VCaP (cell line): ENCODE data around the gene NMT1.

ENCODE experiments used
- H3K27ac ChIP-seq: fragments of 450-650 bp; 2 replicates; pipeline ENCODE4 v1.5.1; 2017
- TF ChIP-seq, protein P1 (sequence below): fragments of 450-650 bp; conservative IDR thresholded peaks from 2 replicates; pipeline ENCODE4 v1.5.1; 2017; ENCODE audit warnings: mild to moderate bottlenecking, moderate library complexity

NMT1 gene

DNA sequence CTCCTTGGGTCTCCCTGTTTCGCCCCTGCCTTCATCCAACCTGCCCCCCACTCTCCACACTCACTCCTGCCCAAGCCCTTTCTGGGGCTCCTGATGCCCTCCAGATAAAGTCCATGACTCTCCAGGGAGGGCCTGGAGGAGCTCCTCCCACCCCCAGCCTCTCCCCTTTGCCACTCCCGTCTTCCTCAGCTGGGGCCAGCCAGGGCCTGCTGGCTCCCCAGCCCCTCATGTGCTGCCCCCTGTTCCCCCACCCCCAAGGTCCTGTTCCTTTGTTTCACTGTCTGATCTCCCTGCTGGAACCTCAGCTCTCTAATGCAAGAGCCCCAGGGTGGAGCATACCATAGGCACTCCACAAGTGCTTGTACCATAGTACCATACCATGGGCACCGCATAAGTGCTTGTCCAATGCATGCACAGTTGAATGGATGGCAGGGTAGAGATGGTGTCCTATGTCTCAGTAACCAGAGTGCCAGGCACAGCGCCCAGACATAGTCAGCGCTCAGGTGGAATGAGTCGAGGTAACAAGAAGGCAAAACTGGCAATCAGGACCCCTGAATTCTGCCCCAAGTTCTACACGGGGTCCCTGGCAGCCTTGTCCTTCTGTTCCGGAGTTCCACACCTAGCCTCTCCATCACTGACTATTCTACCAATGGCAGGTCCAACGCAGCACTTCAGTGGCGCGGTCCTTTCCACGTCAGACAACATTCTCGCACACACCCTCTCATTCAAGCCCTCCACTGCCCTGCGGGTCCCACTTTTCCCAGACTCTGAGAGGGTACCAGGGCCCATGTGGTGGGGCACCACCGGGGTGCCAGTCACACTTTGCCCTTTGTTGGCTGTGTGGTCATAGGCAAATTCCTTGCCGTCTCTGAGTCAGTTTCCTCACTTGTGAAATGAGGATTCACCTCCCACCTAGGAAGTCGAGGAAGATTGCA is 69.8 kb downstream of the NMT1 start:
- no peak overlapping the region for H3K27ac ChIP-seq
- TF ChIP-seq, protein P1, sequence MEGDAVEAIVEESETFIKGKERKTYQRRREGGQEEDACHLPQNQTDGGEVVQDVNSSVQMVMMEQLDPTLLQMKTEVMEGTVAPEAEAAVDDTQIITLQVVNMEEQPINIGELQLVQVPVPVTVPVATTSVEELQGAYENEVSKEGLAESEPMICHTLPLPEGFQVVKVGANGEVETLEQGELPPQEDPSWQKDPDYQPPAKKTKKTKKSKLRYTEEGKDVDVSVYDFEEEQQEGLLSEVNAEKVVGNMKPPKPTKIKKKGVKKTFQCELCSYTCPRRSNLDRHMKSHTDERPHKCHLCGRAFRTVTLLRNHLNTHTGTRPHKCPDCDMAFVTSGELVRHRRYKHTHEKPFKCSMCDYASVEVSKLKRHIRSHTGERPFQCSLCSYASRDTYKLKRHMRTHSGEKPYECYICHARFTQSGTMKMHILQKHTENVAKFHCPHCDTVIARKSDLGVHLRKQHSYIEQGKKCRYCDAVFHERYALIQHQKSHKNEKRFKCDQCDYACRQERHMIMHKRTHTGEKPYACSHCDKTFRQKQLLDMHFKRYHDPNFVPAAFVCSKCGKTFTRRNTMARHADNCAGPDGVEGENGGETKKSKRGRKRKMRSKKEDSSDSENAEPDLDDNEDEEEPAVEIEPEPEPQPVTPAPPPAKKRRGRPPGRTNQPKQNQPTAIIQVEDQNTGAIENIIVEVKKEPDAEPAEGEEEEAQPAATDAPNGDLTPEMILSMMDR, result no peak

DNA sequence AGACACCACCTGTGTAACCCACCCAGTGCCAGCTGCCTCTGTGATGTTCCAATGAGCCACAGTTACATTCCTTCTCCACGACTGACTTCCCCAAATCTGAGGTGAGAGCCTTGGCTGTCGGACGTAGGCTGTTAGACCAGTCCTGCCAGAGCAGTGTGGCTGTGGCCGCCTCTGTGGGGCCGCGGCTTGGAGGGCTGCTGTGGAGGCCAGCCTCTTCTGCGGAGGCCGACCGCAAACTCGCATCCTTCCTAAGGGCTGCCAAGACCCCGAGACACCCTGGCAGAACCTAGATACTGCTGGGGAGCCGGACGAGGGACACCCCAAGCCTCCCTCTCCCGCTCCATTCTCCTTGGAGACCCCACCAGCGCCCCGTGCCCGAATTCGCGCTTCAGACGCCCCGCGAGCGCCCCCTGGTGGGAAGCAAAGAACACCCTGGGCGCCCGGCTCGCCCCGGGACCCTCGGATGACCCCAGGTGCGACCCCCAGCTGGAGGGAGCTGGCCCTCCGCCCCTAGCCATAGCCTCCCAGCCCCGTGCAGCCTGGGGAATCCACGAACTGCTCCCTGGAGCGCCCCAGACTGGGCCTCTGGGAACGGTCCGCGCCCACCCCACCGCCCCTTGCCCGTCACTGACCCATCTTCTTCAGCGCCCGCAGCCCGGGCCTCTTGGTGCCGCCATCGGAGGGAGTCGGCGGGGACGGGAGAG is 70.7 kb downstream of the NMT1 start:
- TF ChIP-seq, protein P1, result peak; percentile 81
- peak overlapping the region; percentile 74 for H3K27ac ChIP-seq

DNA sequence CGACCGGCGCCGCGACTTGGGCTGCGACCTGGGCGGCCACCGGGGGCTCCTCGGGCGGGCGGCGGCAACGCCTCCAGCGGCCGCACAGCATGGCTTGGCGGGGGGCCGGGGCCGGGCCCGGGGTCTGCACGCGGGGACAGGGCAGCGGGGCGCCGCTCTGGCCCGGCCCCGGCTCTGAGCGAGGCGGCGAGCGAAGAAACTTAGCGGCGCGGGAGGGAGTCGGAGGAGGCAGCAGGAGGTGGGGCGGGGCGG is 71.1 kb downstream of the NMT1 start, which contains the start of gene PLCD3:
PLCD3 (minus strand) TSS at position 196 of the 252 bp plus-strand sequence; CDS start at position 91, 105 bp downstream.
- H3K27ac ChIP-seq, result peak within 1 kb of the TSS; percentile 74
- TF ChIP-seq, protein P1, result no peak

DNA sequence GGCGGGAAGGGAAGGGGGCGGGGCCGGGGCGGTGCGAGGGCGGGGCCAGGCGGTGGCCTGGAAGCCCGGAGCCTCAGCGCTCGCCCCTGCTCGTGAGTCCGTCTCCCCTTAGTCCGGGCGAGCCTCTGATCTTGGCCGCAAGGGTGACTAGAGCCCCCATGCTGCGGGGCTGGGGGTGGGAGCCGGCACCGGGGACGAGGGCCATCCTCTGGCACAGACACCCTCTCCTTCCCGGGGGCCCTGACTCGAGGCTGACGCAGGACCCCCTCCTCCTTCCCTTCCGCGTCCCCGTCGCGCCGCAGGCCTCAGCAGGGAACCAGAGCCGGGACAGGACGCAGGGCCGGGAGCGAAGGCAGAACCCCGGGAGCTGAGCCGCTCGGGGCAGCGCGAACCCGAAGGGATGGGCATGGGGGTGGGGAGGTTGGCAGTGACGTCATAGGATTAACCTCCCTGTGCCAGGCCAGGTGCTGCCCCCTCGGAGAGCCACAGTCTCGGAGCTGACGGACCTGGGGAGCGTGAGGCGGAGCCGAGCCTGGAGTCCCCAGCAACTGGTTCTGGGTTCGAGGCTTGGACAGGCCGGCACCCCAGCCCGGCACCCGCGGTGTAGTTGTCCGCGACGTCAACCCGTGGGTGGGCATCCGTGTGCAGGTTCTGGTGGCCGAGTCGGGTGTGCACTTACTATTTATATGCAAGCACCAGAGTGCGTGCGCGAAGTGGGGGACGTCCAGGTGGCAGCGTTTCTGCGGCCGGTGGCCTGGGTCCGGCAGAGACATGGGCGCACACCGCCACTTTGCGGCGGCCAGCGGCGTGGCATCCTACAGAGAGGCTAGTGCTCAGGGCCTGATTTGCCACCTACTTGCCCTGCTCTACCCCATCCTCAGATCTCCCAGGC is 71.7 kb downstream of the NMT1 start:
- H3K27ac ChIP-seq, result peak overlapping the region; percentile 74
- TF ChIP-seq, protein P1, result peak; percentile 90

DNA sequence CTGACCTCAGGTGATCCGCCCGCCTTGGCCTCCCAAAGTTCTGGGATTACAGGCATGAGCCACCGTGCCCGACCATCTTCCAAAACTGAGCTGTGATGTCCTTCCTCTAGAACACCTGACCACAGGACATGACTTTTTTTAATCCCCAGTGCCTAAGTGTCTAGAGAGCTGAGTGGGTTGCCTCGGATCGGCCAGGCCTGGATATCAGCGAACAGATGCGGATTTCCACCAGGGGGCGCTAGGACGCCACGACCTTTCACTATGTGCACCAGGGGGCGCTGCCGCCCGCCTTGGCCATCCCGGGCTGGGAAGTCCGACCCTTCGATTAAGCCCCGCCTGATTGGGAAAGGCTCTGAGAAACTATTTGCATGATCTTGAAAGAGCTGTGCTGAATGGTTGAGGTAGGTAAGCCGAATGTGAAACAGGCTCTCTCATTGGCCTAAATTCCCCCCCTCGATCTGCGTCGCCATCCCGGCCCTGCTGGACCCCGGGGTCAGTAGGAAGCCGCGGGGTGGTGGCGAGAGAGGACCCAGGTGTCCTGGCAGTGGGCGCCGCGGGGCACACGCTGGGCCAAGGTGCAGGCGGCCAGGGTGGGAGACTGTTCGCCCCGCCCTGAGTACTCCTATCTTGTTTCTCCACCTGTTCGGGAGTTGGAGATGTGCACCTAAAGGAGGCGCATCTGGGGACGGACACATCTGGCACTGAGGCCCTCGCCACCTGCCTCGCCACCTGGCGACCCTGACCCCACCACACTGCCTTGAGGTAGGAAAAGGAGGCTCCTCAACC is 74.3 kb downstream of the NMT1 start, which contains the start of gene ACBD4:
ACBD4 (plus strand) TSS at position 496 of the 786 bp plus-strand sequence. CDS start 458 bp downstream, outside the sequence.
- peak within 1 kb of the TSS; percentile 73; the same call in 1 of the 2 replicates for H3K27ac ChIP-seq

DNA sequence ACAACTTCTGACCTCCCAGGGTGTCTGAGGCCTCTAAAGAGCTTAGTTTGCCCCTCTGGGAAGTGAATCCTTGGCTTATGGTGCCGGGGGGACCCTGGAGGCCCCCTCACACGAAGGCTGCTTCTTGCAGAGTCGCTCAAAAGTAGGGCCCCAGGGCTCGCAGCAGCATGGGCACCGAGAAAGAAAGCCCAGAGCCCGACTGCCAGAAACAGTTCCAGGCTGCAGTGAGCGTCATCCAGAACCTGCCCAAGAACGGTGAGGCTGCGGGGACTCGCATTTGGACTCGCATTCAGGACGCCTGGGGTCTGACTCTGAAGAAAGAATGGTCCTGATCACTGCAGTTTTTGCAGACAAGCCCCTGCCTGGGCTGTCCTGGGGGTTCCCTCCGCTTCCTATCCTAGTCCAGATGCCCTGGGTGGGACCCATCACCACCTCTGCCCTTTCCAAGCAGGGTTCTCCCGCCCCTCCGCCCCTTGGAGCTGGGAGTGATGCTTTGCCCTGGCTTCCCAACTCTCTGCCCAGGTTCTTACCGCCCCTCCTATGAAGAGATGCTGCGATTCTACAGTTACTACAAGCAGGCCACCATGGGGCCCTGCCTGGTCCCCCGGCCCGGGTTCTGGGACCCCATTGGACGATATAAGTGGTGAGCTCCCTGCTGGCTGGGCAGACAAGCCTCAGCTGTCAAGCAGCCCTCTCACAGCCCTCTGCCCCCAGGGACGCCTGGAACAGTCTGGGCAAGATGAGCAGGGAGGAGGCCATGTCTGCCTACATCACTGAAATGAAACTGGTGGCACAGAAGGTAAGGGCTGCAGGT is 75.1 kb downstream of the NMT1 start:
- TF ChIP-seq, protein P1, result no peak
- peak overlapping the region; percentile 73; the same call in 1 of the 2 replicates for H3K27ac ChIP-seq

More for the DNA sequence above, 74.3 kb downstream of the NMT1 start, which contains the start of gene ACBD4:
- TF ChIP-seq, protein P1, result peak; percentile 100
